GM18907 (cell line): ENCODE data around the gene SNX17.
A peak's percentile ranks its signal among the peaks of the same experiment; 100 is the strongest.

Source experiments
- ATAC-seq: cut with Tn5 transposase; IDR thresholded peaks from one replicate; pipeline ENCODE4 v1.9.1; 2021; ENCODE audit warnings: mild to moderate bottlenecking, moderate library complexity; ENCODE audit not compliant: unreplicated experiment

Gene SNX17

DNA sequence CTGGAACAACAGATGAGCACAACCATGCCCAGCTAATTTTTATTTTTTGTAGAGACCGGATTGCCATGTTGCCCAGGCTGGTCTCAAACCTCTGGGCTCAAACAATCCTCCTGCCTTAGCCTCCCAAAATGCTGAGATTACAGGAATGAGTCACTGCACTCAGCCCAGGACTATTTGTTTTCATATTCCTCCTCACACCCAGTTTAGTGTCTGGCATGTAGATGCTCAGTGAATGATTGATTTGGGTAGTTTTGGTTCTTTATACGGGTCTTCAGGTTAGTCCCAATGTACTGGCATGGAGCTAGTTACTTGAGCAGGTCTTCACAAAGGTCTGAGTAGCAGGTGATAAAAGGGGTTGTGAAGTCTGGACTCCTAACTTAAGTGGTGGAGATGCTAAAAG lies 6.5 kb upstream of the SNX17 start:
- no peak for ATAC-seq

- peak; percentile 6 for ATAC-seq
Observed at GRCh38 chr2:27369471-27370025, 868 bp upstream of the SNX17 start.

GRCh38 chr2:27370816-27371620 lies 602 bp downstream of the SNX17 start:
- peak; percentile 35 for ATAC-seq

DNA sequence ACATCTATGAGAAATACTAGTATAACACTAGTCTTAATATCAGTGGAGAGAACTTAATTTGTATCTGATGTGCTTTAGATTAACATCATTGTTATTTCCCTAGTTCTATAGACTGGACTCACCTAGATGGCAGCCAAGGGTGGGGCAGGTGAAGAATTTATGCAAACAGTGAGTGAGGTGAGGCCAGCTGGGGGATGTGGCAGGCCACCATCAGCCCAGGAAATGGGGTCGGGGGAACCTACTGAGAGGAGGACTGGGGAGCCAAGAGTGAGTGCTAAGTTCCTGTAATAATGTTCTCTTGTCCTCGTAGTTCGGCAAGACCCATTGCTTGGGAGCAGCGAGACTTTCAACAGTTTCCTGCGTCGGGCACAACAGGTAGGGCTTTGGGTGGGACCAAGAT lies 2.5 kb downstream of the SNX17 start:
- ATAC-seq, result no peak

DNA sequence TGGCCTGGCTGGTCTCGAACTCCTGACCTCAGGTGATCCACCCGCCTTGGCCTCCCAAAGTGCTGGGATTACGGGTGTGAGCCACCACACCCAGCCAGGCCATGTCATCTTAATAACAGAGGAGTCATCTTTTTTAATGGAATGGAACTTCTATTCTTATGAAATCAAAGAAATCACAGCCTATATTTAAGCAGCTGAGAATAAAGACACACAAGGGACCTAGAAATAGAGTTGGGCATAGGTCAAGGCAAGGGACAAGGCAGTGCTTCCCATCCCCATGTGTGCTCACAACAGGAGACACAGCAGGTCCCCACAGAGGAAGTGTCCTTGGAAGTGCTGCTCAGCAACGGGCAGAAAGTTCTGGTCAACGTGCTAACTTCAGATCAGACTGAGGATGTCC lies 3.2 kb downstream of the SNX17 start:
- no peak for ATAC-seq

DNA sequence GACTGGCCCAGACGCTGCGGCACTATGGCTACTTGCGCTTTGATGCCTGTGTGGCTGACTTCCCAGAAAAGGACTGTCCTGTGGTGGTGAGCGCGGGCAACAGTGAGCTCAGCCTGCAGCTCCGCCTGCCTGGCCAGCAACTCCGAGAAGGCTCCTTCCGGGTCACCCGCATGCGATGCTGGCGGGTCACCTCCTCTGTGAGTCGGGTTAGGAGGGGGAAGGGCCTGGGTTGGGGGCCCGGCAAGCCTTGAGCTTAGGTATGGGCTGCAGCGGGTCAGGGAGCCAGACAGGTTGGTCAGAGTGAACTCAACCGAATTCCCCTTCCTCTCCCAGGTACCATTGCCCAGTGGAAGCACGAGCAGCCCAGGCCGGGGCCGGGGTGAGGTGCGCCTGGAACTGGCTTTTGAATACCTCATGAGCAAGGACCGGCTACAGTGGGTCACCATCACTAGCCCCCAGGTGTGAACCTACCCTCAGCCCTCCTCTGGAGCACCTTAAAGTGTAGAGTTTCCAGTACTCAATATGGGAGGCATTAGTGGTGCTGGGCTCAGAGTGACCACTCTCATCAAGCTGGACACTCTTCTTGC lies 5.2 kb downstream of the SNX17 start:
- ATAC-seq, result no peak

- ATAC-seq, result no peak
Observed at GRCh38 chr2:27376151-27376865, 5.9 kb downstream of the SNX17 start.

DNA sequence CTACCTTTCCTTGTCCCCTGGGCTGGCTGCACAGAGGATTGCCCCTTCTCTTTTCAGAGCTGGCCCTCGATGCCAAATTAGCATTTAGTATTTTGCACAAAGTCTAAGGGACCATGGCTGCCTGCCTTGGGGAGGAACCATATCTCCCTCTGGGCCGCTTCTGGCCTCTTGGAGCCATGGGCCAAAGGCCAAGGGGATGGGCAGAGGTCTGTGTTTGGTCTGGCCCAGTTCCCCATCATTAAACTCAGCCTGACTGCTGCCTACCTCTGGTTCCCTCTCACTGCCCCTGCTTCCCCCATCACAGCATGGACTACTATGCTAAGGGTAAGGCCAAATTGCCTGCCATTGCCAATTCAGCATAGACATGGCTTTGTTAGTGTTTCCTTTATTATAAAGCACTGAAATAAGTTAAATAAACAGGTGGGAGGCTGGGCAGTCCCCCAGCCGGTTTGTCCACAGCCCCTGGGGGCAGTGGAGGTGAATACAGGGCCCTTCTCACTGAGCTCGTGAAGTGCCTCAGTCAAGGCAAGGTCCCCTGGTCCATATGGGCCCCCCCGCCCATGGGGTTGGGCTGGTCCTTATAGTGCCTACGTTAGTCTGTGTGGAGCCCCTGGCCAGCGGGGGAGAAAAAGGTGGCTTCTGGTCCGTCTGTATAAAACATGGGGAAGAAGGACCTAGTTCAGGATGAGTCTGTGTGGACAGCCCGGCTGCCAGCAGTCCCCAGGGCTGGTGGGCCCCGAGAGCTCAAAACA lies 6.6 kb downstream of the SNX17 start:
- ATAC-seq, result no peak

GRCh38 chr2:27377618-27378095 lies 7.2 kb downstream of the SNX17 start:
- no peak for ATAC-seq

GRCh38 chr2:27378096-27378808 lies 7.8 kb downstream of the SNX17 start:
- ATAC-seq, result no peak

GRCh38 chr2:27378809-27379290 lies 8.4 kb downstream of the SNX17 start:
- no peak for ATAC-seq

GRCh38 chr2:27379383-27379835 lies 9.0 kb downstream of the SNX17 start:
- no peak for ATAC-seq

DNA sequence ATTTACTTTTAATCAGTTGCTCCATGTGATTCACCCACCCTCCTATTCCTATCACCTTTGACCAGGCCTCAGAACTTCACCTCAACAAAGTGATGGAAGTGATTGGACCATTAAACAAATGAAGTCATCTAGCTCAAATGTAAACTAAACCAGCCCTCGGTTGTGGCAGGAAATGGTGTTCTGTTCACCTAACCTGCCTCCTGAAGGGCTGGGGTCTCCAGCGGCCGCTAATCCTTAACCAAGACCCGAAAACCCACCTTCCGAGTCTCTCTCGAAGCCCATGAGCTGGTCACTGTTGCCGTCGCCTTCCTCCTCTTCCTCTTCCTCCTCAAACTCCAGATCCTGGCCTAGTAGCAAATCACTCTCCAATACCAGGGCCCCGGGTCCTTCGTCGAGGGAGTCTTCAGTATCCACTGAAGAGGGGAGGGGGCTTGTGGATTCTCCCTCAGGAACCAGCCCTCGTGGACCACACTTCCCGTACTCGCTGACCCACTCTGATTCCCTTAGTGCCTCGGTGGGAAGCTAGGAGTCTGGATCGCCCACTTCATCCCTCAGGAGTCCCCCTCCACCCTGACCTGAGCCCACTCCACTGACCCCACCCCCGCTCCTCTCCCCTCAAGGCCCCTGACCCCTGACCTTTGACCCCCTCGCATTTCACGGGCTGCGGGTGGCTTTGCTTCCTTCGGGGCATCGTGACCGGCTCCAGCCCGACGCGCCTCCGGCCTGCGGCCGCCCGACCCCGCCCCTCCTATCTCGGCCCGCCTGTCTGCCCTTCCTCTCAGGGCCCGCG lies 9.6 kb downstream of the SNX17 start:
- ATAC-seq, result no peak

GRCh38 chr2:27380626-27381545 lies 10.5 kb downstream of the SNX17 start, which contains the start of gene ZNF513:
Gene ZNF513 (minus strand): TSS chr2:27380734. CDS start chr2:27380526, 208 bp downstream.
- ATAC-seq, result peak; percentile 70

- no peak for ATAC-seq
Observed at GRCh38 chr2:27381577-27382181, 11.3 kb downstream of the SNX17 start.

- ATAC-seq, result no peak
Observed at GRCh38 chr2:27390822-27391679, 20.6 kb downstream of the SNX17 start.

GRCh38 chr2:27393225-27393624 lies 22.8 kb downstream of the SNX17 start:
- ATAC-seq, result no peak
